ES-I3 (cell line): ENCODE measurements around the gene SDHAF2.
"Not testable (repeated sequence)": the region's sequence is repeated elsewhere in the genome, so short reads cannot be mapped to it uniquely, and the experiment has no call there.

ENCODE experiments used
- H3K36me3 ChIP-seq: 2 replicates; pipeline ENCODE4 v1.6.1; 2013; ENCODE audit warnings: mild to moderate bottlenecking, low read length, control low read depth, moderate library complexity; ENCODE audit not compliant: insufficient read depth
- H3K4me1 ChIP-seq: 2 replicates; pipeline ENCODE4 v1.6.1; 2013; ENCODE audit warnings: mild to moderate bottlenecking, control low read depth, low read length; ENCODE audit not compliant: insufficient read depth
- H3K9ac ChIP-seq: 2 replicates; pipeline ENCODE4 v1.6.1; 2013; ENCODE audit warnings: low read depth, mild to moderate bottlenecking, low read length, moderate library complexity
- H3K9me3 ChIP-seq: 2 replicates; pipeline ENCODE4 v1.6.1; 2013; ENCODE audit warnings: mild to moderate bottlenecking, low read length, moderate library complexity; ENCODE audit not compliant: control insufficient read depth, insufficient read depth

The SDHAF2 gene

GRCh38 chr11:61411589-61411988, 18.3 kb upstream of the SDHAF2 start:
- Histone ChIP-seq H3K4me1 (no peaks in the 10 kb centered on the region), H3K9ac (no peak overlapping the region), H3K36me3 (peaks cover 55% of the 10 kb centered on the region), H3K9me3 (no peaks in the 10 kb centered on the region)

- no peaks in the 10 kb centered on the region for H3K9me3 ChIP-seq
- peaks cover 66% of the 10 kb centered on the region for H3K36me3 ChIP-seq
- no peaks in the 10 kb centered on the region for H3K4me1 ChIP-seq
- H3K9ac ChIP-seq: no peak overlapping the region
Measured at GRCh38 chr11:61413496-61413895, 16.4 kb upstream of the SDHAF2 start.

GRCh38 chr11:61414547-61414946, 15.4 kb upstream of the SDHAF2 start:
- H3K9me3 ChIP-seq: no peaks in the 10 kb centered on the region
- peaks cover 67% of the 10 kb centered on the region for H3K36me3 ChIP-seq
- H3K9ac ChIP-seq: no peak overlapping the region
- H3K4me1 ChIP-seq: no peaks in the 10 kb centered on the region

GRCh38 chr11:61415381-61415780, 14.5 kb upstream of the SDHAF2 start:
- Histone ChIP-seq H3K36me3 (peaks cover 71% of the 10 kb centered on the region), H3K9me3 (no peaks in the 10 kb centered on the region), H3K4me1 (no peaks in the 10 kb centered on the region), H3K9ac (no peak overlapping the region)

- H3K9ac ChIP-seq: no peak overlapping the region
- H3K9me3 ChIP-seq: no peaks in the 10 kb centered on the region
- peaks cover 65% of the 10 kb centered on the region for H3K36me3 ChIP-seq
- H3K4me1 ChIP-seq: no peaks in the 10 kb centered on the region
Measured at GRCh38 chr11:61416941-61417340, 13.0 kb upstream of the SDHAF2 start.

- peaks cover 62% of the 10 kb centered on the region for H3K36me3 ChIP-seq
Measured at GRCh38 chr11:61417670-61418069, 12.3 kb upstream of the SDHAF2 start.

GRCh38 chr11:61418136-61418535, 11.8 kb upstream of the SDHAF2 start:
- no peaks in the 10 kb centered on the region for H3K9me3 ChIP-seq
- H3K4me1 ChIP-seq: no peaks in the 10 kb centered on the region
- H3K9ac ChIP-seq: no peak overlapping the region
- H3K36me3 ChIP-seq: peaks cover 61% of the 10 kb centered on the region

More at GRCh38 chr11:61417670-61418069, 12.3 kb upstream of the SDHAF2 start:
- no peak overlapping the region for H3K9ac ChIP-seq
- H3K9me3 ChIP-seq: no peaks in the 10 kb centered on the region
- H3K4me1 ChIP-seq: no peaks in the 10 kb centered on the region

- H3K4me1 ChIP-seq: no peaks in the 10 kb centered on the region
- H3K9ac ChIP-seq: no peak overlapping the region
- peaks cover 49% of the 10 kb centered on the region for H3K36me3 ChIP-seq
- H3K9me3 ChIP-seq: no peaks in the 10 kb centered on the region
Measured at GRCh38 chr11:61422226-61422625, 7.7 kb upstream of the SDHAF2 start.

GRCh38 chr11:61425367-61426131, 4.4 kb upstream of the SDHAF2 start:
- no peaks in the 10 kb centered on the region for H3K9me3 ChIP-seq
- H3K9ac ChIP-seq: no peak overlapping the region
- H3K36me3 ChIP-seq: peaks cover 36% of the 10 kb centered on the region
- no peaks in the 10 kb centered on the region for H3K4me1 ChIP-seq

- Histone ChIP-seq H3K9ac (peak overlapping the region; percentile 86), H3K9me3 (no peaks in the 10 kb centered on the region), H3K4me1 (no peaks in the 10 kb centered on the region), H3K36me3 (peaks cover 24% of the 10 kb centered on the region)
Measured at GRCh38 chr11:61429346-61429690, 606 bp upstream of the SDHAF2 start.

- peak overlapping the region; percentile 86 for H3K9ac ChIP-seq
- peaks cover 20% of the 10 kb centered on the region for H3K36me3 ChIP-seq
- H3K9me3 ChIP-seq, H3K4me1 ChIP-seq: not testable (repeated sequence)
Measured at GRCh38 chr11:61430839-61431238, 915 bp downstream of the SDHAF2 start.

GRCh38 chr11:61437496-61437895, 7.6 kb downstream of the SDHAF2 start:
- no peaks in the 10 kb centered on the region for H3K9me3 ChIP-seq
- no peak overlapping the region for H3K9ac ChIP-seq
- H3K36me3 ChIP-seq: peaks cover 29% of the 10 kb centered on the region
- no peaks in the 10 kb centered on the region for H3K4me1 ChIP-seq

GRCh38 chr11:61439615-61440014, 9.7 kb downstream of the SDHAF2 start:
- no peaks in the 10 kb centered on the region for H3K4me1 ChIP-seq
- H3K9ac ChIP-seq: no peak overlapping the region
- H3K9me3 ChIP-seq: no peaks in the 10 kb centered on the region
- H3K36me3 ChIP-seq: peaks cover 29% of the 10 kb centered on the region

GRCh38 chr11:61442616-61443015, 12.7 kb downstream of the SDHAF2 start:
- Histone ChIP-seq H3K9me3 (no peaks in the 10 kb centered on the region), H3K4me1 (peaks cover 4% of the 10 kb centered on the region; the same call in 1 of the 2 replicates), H3K9ac (no peak overlapping the region), H3K36me3 (peaks cover 29% of the 10 kb centered on the region)

- peaks cover 4% of the 10 kb centered on the region; the same call in 1 of the 2 replicates for H3K4me1 ChIP-seq
- peaks cover 23% of the 10 kb centered on the region; the same call in 1 of the 2 replicates for H3K36me3 ChIP-seq
- no peaks in the 10 kb centered on the region for H3K9me3 ChIP-seq
- H3K9ac ChIP-seq: no peak overlapping the region
Measured at GRCh38 chr11:61445516-61445915, 15.6 kb downstream of the SDHAF2 start.
